ENCODE measurements around the gene BHLHA15. TPM values are rescaled to one million over a fixed set of nuclear protein-coding genes. Genes with fewer than 3 reads are reported as not detected.
A peak's percentile ranks its signal among the peaks of the same experiment; 100 is the strongest.

The BHLHA15 gene
- total RNA-seq, 1 donor from 2014 or later, result not detected

GRCh38 chr7:98223351-98223897 is 12.2 kb downstream of the BHLHA15 start:
- DNase-seq (ENCODE audit: low read depth), result no peak

GRCh38 chr7:98223898-98224700 is 12.9 kb downstream of the BHLHA15 start:
- DNase-seq (ENCODE audit: low read depth), result no peak

GRCh38 chr7:98224701-98225181 is 13.5 kb downstream of the BHLHA15 start:
- no peak for DNase-seq (ENCODE audit: low read depth)

- DNase-seq (ENCODE audit: low read depth), result no peak
Observed at GRCh38 chr7:98225913-98226614, 14.8 kb downstream of the BHLHA15 start.

GRCh38 chr7:98227939-98228338 is 16.7 kb downstream of the BHLHA15 start:
- no peak for DNase-seq (ENCODE audit: low read depth)

GRCh38 chr7:98228801-98229200 is 17.6 kb downstream of the BHLHA15 start:
- DNase-seq (ENCODE audit: low read depth), result no peak

GRCh38 chr7:98229441-98229840 is 18.2 kb downstream of the BHLHA15 start:
- peak; percentile 81 for DNase-seq (ENCODE audit: low read depth)

GRCh38 chr7:98229991-98230745 is 18.9 kb downstream of the BHLHA15 start:
- no peak for DNase-seq (ENCODE audit: low read depth)

GRCh38 chr7:98230746-98231471 is 19.7 kb downstream of the BHLHA15 start:
- DNase-seq (ENCODE audit: low read depth), result no peak

- DNase-seq (ENCODE audit: low read depth), result no peak
Observed at GRCh38 chr7:98231493-98232262, 20.4 kb downstream of the BHLHA15 start.

GRCh38 chr7:98232263-98232585 is 21.0 kb downstream of the BHLHA15 start:
- DNase-seq (ENCODE audit: low read depth), result no peak

- DNase-seq (ENCODE audit: low read depth), result peak; percentile 30
Observed at GRCh38 chr7:98232799-98233198, 21.6 kb downstream of the BHLHA15 start.

- DNase-seq (ENCODE audit: low read depth), result no peak
Observed at GRCh38 chr7:98233219-98234070, 22.2 kb downstream of the BHLHA15 start.

GRCh38 chr7:98234429-98235147 is 23.3 kb downstream of the BHLHA15 start:
- DNase-seq (ENCODE audit: low read depth), result no peak

- DNase-seq (ENCODE audit: low read depth), result no peak
Observed at GRCh38 chr7:98235901-98236300, 24.7 kb downstream of the BHLHA15 start.

GRCh38 chr7:98236355-98237185 is 25.3 kb downstream of the BHLHA15 start:
- no peak for DNase-seq (ENCODE audit: low read depth)

GRCh38 chr7:98238076-98238475 is 26.8 kb downstream of the BHLHA15 start:
- DNase-seq (ENCODE audit: low read depth), result no peak

GRCh38 chr7:98238976-98239375 is 27.7 kb downstream of the BHLHA15 start:
- peak; percentile 33 for DNase-seq (ENCODE audit: low read depth)
